HG02588 (cell line): ENCODE results near the gene PPP1R1B.

Experiments used
- ATAC-seq: cut with Tn5 transposase; IDR thresholded peaks from one replicate; pipeline ENCODE4 v1.9.1; 2021; ENCODE audit warnings: mild to moderate bottlenecking, moderate library complexity; ENCODE audit not compliant: unreplicated experiment

PPP1R1B gene

GRCh38 chr17:39666231-39666600 lies 39.5 kb downstream of the PPP1R1B start:
- ATAC-seq, result no peak

GRCh38 chr17:39666601-39667261 lies 40.0 kb downstream of the PPP1R1B start:
- no peak for ATAC-seq

GRCh38 chr17:39667262-39667944 lies 40.7 kb downstream of the PPP1R1B start:
- no peak for ATAC-seq

GRCh38 chr17:39667945-39668924 lies 41.5 kb downstream of the PPP1R1B start, which contains the start of gene PNMT:
Gene PNMT, plus strand, starts transcription at chr17:39668453. Its CDS starts 23 bp downstream, at chr17:39668476.
- ATAC-seq, result no peak

- no peak for ATAC-seq
Measured at GRCh38 chr17:39669897-39670735, 43.4 kb downstream of the PPP1R1B start.

- ATAC-seq, result no peak
Measured at GRCh38 chr17:39670746-39671145, 44.0 kb downstream of the PPP1R1B start.

- ATAC-seq, result no peak
Measured at GRCh38 chr17:39671651-39672521, 45.1 kb downstream of the PPP1R1B start.

GRCh38 chr17:39672522-39673334 lies 46.0 kb downstream of the PPP1R1B start:
- ATAC-seq, result no peak

GRCh38 chr17:39673335-39674081 lies 46.8 kb downstream of the PPP1R1B start:
- no peak for ATAC-seq

- no peak for ATAC-seq
Measured at GRCh38 chr17:39674179-39674578, 47.4 kb downstream of the PPP1R1B start.

- ATAC-seq, result no peak
Measured at GRCh38 chr17:39674702-39675389, 48.1 kb downstream of the PPP1R1B start.

GRCh38 chr17:39675390-39676082 lies 48.8 kb downstream of the PPP1R1B start:
- no peak for ATAC-seq

GRCh38 chr17:39676198-39676819 lies 49.6 kb downstream of the PPP1R1B start:
- no peak for ATAC-seq

GRCh38 chr17:39677072-39677471 lies 50.3 kb downstream of the PPP1R1B start:
- ATAC-seq, result no peak

GRCh38 chr17:39677542-39678339 lies 51.0 kb downstream of the PPP1R1B start:
- no peak for ATAC-seq
